ENCODE measurements around the gene NOS1AP.

The NOS1AP gene

DNA sequence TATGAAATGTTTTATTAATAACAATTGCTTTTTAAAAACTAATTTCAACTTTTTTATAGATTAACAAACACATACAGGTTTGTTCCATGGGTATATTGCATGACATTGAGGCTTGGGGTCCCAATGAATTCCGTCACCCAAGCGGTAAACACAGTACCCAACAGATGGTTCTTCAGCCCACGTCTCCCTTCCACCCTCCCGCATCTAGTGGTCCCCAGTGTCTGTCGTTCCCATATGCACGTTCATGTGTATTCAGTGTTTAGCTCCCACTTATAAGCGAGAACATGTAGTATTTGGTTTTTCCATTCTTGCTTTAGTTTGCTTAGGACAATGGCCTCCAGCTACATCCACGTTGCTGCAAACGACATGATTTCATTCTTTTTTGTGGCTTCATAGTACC, 48.6 kb downstream of the NOS1AP start:
- CTCF ChIA-PET, result no interaction called here
- POLR2A ChIA-PET, result no interaction called here
- no peak for DNase-seq (ENCODE audit: extremely low spot score)
- TF ChIP-seq, protein P1, sequence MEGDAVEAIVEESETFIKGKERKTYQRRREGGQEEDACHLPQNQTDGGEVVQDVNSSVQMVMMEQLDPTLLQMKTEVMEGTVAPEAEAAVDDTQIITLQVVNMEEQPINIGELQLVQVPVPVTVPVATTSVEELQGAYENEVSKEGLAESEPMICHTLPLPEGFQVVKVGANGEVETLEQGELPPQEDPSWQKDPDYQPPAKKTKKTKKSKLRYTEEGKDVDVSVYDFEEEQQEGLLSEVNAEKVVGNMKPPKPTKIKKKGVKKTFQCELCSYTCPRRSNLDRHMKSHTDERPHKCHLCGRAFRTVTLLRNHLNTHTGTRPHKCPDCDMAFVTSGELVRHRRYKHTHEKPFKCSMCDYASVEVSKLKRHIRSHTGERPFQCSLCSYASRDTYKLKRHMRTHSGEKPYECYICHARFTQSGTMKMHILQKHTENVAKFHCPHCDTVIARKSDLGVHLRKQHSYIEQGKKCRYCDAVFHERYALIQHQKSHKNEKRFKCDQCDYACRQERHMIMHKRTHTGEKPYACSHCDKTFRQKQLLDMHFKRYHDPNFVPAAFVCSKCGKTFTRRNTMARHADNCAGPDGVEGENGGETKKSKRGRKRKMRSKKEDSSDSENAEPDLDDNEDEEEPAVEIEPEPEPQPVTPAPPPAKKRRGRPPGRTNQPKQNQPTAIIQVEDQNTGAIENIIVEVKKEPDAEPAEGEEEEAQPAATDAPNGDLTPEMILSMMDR (IDR thresholded peaks at IDR 0.05; ENCODE audit: control extremely low read depth, extremely low read depth, low read depth, missing control alignments), result no peak

DNA sequence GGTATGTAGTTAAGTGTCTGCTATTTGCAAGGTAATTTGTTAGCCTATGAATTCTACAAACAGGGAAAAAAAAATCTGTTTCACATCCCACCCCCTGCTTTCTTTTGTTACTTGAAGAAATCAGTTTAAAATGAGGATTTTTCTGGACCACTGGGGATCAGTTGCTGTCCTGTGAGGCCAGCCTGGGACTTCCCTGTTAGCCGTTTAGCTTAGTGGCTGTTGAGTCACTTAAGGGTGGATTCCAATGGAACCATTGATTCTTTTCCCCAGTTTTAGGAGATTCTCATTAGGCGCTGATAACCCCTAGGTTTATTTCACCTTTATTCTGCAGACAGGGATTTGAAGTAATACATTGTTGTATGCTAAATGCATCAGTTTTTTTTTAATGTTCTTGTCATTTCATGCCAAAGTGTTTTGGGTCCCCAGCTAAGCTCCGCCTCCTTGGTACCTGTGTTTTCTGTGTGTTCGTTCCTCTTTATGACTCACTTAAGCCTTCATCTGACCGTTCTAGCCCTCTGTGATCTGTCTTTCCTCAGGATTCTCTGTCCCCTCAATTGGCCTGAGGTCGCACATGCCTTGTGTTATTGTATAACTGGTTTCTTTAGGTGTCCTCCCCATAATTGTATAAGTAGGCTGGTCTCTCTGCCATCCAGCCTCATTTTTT, 59.3 kb downstream of the NOS1AP start:
- CTCF ChIA-PET, result interaction anchor here (1.4 kb wide), 1 partner anchor 17 kb away, joined by 4 read pairs; no protein-coding TSS in a partner anchor
- TF ChIP-seq, protein P1 (IDR thresholded peaks at IDR 0.05; ENCODE audit: control extremely low read depth, extremely low read depth, low read depth, missing control alignments), result no peak
- POLR2A ChIA-PET, result no interaction called here
- no peak for DNase-seq (ENCODE audit: extremely low spot score)

DNA sequence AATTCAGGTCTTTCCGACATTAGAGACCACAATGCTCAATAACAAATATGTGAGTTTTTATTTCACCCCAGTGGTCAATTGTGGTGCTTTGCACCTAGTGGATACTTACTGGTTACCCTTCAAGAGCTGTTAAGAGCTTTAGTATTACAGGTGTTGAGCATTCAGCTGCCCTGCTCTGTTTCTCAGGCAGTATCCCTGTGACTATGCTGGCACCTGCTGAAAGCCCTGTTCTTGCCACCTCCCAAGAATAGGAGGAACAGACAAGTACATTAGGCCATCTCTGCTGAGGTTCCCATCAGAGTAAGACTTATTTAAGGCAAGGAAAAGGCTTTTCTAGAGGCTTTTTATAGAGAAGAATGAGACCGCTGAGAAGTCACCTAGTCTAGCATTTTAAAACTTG, 60.8 kb downstream of the NOS1AP start:
- no peak for DNase-seq (ENCODE audit: extremely low spot score)
- CTCF ChIA-PET, result interaction anchor here (1.4 kb wide), 1 partner anchor 16 kb away, joined by 4 read pairs; no protein-coding TSS in a partner anchor
- POLR2A ChIA-PET, result no interaction called here
- TF ChIP-seq, protein P1 (IDR thresholded peaks at IDR 0.05; ENCODE audit: control extremely low read depth, extremely low read depth, low read depth, missing control alignments), result no peak

DNA sequence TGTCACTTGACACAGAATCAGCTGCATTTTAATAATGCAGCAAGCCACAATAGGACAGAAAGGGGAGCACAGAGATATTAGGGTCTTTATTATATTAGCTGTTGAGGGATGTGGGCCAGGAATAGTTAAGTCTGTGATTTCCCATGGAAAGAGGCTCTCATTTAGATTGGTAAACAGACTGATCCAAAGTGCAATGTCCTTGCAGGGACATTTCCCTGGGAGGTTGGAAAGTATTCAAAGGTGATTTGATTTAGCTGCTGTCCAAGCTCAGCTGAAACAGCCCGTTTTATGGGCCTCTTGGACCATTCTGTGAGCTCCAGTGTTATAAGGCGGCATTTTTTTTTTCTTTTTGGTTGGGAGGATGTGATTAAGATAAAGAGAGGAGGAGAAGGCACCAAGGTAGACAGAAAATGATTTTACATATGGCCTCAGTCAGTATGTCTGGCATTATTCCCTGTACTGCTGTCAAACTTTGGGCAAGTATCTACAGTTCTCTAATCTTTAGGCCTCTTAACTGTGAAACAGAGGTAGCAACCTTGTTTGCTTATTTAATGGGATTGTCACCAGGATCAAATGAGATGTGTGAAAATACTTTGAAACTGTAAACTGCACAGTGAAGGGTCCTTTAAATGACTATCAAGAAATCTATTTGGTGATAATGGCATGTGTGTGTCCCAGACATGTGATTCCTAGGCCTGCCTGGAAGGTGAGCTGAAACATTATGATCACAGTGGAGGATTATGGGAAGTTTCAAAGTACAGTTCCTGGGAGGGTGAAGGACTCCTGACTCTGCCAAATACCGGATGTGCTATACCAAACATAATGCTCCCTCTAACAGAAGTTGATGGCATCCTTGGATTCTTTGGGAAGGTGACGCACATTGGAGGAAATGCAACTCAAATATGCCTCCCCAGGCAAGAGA, 62.2 kb downstream of the NOS1AP start:
- no peak for DNase-seq (ENCODE audit: extremely low spot score)
- ChIA-PET POLR2A (no interaction called here), CTCF (interaction anchor here (1.2 kb wide), 1 partner anchor 10 kb away, joined by 3 read pairs; no protein-coding TSS in a partner anchor)
- TF ChIP-seq, protein P1 (IDR thresholded peaks at IDR 0.05; ENCODE audit: control extremely low read depth, extremely low read depth, low read depth, missing control alignments), result no peak

DNA sequence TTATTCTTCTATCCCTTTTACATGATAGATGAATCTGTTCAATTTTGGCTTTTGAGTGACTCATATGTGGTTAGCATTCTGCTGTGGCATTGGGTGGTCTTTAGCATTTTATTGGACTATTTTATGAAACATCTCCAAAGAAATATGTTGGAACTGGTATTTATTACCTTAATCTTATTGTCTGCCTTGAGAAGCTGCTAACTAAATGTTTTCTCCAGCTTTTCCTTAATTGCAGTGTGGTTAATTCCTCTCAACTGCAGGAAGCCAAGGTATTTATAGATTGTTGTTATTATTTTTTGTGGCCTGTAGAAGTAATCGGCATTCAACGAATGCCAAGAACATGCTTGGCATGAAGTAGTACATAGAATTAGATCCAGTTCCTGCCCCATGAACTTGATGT, 64.1 kb downstream of the NOS1AP start:
- POLR2A ChIA-PET, result no interaction called here
- CTCF ChIA-PET, result interaction anchor here (0.9 to 1.2 kb wide), 2 partner anchors 12 to 20 kb away, joined by 3 read pairs; no protein-coding TSS in a partner anchor
- TF ChIP-seq, protein P1 (IDR thresholded peaks at IDR 0.05; ENCODE audit: control extremely low read depth, extremely low read depth, low read depth, missing control alignments), result no peak
- DNase-seq (ENCODE audit: extremely low spot score), result no peak

DNA sequence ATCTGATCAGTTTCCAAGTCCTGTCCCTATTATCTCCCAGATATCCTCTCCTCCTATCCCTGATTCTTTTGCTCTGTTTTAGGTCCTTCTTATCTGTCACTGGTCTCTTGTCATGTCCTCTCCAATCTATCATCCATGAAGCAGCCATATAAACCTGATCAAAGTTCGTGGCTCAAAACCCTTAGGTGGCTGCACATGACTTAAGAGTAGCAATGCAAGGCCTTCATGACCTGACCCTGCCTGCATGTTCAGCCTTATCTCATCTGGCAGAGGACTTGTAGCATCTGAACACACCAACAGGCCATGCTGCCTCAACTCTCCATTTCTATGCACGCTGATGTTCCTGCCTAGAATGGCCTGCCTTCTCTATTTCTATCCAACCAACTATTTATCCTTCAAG, 65.2 kb downstream of the NOS1AP start:
- ChIA-PET CTCF (no interaction called here), POLR2A (no interaction called here)
- TF ChIP-seq, protein P1 (IDR thresholded peaks at IDR 0.05; ENCODE audit: control extremely low read depth, extremely low read depth, low read depth, missing control alignments), result no peak
- no peak for DNase-seq (ENCODE audit: extremely low spot score)
